ENCODE results near the gene FGFR1OP2.
"Not testable (repeated sequence)": the region's sequence is repeated elsewhere in the genome, so short reads cannot be mapped to it uniquely, and the experiment has no call there.

The FGFR1OP2 gene

DNA sequence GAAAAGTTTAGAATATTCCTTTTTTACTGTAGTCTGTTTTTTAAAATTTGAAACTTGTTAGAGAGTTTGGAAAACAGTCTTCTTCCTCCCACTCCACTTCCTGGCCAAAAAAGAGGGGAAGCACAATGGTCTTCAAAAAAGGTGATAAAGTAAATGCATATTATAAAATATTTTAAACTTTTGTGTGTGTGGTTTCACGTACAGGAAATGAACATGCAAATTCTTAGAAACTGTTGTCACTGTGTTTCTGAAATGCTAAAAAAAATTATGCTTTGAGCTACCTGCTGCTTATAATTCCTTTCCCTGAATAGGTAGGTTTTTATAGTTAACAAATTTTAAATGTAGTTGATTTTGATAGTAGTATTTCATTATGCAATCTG is 2.9 kb downstream of the FGFR1OP2 start:
- DNase-seq (ENCODE audit: low read depth, low spot score) = no peak

DNA sequence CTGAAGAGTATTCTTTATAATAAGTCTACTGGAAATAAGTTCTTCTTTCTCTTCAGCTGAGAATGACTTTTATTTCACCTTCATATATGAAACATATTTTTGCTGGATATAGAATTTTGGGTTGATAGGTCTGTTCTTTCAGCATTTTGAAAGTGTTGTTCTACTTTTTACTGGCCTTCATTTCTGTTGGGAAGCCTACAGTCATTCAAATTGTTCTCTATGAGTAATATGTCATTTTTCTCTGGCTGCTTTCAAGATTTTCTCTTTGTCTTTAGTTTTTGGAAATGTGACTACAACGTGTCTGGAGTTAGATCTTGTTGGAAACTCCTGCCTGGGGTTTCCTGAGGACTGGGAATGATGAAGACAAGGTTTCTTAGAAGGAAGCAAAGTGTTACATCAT is 10.0 kb downstream of the FGFR1OP2 start:
- no peak for DNase-seq (ENCODE audit: low read depth, low spot score)

GRCh38 chr12:26953447-26953846 is 15.2 kb downstream of the FGFR1OP2 start:
- DNase-seq (ENCODE audit: low read depth, low spot score) = no peak

DNA sequence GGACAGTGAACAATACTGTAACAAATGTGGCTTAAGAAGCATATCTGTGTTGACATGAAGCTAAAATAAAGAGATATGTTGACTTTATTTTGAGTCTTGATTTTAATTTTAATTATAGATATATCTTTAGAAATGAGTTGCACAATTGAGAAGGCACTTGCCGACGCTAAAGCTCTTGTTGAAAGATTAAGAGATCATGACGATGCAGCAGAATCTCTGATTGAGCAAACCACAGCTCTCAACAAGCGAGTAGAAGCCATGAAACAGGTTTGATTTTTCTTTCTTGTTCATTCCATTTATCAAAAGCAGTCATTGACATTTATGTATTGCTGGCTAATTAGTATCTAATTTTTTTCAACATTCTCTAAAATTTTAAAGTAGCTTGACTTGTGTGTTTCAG is 15.8 kb downstream of the FGFR1OP2 start:
- no peak for DNase-seq (ENCODE audit: low read depth, low spot score)

DNA sequence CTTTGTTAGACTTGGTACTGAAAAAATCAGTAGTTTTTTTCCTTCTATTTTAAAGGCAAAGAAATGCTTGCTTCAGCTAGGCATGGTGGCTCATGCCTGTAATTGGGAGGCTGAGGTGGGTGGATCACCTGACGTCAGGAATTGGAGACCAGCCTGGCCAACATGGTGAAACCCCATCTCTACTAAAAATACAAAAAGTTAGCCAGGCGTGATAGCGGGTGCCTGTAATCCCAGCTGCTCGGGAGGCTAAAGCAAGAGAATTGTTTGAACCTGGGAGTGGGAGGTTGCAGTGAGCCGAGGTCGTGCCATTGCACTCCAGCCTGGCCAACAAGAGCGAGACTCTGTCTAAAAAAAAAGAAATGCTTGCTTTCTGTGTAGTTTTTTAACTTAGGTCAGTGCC is 23.1 kb downstream of the FGFR1OP2 start:
- not testable (repeated sequence) for DNase-seq (ENCODE audit: low read depth, low spot score)

DNA sequence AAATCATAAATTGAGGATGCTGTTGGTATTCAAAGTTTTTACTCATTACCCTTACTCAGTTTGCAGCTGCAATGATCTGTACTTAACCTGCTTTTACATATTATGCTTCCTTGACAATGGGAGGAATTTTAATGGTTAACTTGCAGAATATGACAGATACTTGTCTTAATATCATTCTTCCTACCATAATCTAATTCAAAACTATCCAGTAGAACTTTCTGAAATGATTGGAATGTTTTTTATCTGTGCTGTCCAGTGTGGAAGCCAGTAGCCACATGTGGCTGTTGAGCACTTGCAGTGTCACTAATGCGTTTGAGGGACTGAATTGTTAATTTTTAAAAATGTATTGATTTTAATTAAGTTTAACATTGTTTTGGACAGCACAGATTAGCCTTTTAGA is 23.5 kb downstream of the FGFR1OP2 start:
- DNase-seq (ENCODE audit: low read depth, low spot score) = no peak

- DNase-seq (ENCODE audit: low read depth, low spot score) = no peak
These were observed 25.1 kb downstream of the FGFR1OP2 start for GRCh38 chr12:26963413-26963812.

- DNase-seq (ENCODE audit: low read depth, low spot score) = no peak
These were observed 28.6 kb downstream of the FGFR1OP2 start for GRCh38 chr12:26966842-26967241.

DNA sequence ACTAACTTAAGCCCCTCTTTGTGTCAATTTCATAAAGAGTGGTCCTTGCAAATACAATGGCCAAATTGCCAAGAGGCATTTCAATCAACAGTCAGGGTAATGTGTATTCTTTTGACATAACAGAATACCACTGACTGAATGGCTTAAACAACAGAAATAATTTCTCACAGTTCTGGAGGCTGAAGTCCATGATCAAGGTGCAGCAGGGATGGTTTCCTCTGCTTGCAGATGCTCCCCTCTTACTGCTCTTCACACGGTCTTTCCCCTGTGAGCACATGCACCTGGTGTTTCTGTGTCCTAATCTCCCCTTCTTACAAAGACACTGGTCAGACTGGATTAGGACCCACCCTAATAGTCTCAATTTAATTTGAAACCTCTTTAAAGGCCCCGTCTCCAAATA is 31.9 kb downstream of the FGFR1OP2 start:
- DNase-seq (ENCODE audit: low read depth, low spot score) = no peak

DNA sequence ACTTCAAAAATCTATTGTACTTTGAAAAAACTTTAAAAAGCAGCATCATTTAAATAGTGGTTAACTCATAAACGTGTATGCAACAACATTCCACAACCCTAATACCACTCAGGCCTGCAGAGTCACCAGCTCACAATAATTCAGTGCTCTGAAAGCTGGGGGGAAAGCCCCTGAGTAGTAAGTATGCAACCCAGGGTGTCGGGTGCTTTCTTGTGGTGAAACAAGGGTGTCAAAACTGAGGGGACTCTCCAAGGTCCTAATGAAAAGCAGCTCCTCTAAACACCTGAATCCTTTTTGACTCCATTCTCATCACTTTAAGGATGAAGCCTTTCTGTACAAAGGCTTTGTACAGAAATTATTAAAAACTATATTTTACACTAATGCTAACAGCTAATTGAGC is 33.7 kb downstream of the FGFR1OP2 start:
- DNase-seq (ENCODE audit: low read depth, low spot score) = peak; percentile 32

DNA sequence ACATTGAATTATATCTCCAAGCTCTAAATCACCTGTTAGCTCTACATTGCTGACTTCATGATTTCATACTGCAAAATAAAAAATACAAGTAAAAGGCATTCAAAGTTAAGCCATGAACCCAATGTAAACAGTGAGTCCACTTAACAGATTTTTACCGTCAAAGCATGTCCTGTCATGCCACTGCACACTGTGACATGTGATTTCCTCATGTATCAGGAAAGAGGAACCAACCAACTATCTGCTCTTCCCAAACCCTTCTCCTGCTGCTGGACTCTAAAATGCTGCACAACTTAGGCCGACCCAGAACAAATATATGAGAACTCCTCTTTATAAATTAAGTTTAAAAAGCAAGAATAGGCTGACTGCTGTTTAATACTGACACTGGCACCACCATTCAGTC is 38.4 kb downstream of the FGFR1OP2 start:
- DNase-seq (ENCODE audit: low read depth, low spot score) = no peak

DNA sequence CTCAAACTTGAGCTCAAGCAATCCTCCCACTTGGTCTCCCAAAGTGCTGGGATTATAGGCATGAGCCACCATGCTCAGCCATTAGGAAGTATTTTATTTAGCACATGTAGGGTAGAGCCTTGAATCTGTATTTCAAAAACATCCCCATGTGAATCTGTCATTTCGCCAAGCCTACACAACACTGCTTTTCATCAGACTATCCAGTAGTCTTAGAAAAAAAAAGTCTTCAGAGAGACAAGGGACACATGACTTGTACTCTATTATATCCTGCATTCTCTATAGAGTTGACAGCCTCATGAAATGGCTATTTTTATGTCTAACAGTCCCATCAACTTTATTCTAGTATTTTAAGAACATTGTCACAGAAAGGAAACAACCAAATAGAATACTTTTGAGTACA is 40.5 kb downstream of the FGFR1OP2 start:
- no peak for DNase-seq (ENCODE audit: low read depth, low spot score)

DNA sequence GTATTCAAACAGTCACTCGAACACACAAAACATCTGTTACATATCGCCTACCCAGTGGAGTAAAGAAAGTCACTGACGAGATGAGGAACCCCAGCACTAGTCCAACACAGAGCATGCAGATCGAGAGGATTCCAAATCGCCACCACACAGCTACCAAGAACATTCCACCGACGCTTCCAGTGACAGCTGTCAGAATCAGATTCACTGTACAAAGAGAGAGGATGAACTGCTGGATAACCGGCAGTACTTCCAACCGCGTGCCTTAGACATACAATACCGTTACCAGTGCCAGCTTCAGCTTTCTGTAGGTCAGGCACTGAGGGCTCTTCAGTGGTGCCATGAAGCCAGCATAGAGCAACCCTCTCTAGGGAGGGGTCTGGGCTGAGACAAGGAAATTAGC is 41.5 kb downstream of the FGFR1OP2 start:
- DNase-seq (ENCODE audit: low read depth, low spot score) = no peak

DNA sequence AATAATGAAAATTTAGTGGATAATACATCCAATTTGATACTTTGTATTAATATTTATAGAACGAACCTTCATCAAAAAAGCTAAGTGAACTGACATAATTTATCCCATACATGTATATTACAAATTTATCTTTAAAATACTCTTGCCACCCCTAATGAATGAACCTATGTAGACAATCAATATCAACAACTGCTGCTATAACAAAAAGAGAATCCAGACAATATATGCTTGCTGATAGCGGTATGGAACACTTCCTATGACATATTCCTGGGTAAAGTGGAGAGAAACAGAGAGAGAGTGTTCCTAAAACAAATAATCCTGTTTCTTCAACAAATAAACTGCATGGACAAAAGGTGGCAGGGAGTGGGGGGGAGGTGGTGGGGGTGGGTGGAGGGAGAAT is 44.6 kb downstream of the FGFR1OP2 start:
- DNase-seq (ENCODE audit: low read depth, low spot score) = no peak

DNA sequence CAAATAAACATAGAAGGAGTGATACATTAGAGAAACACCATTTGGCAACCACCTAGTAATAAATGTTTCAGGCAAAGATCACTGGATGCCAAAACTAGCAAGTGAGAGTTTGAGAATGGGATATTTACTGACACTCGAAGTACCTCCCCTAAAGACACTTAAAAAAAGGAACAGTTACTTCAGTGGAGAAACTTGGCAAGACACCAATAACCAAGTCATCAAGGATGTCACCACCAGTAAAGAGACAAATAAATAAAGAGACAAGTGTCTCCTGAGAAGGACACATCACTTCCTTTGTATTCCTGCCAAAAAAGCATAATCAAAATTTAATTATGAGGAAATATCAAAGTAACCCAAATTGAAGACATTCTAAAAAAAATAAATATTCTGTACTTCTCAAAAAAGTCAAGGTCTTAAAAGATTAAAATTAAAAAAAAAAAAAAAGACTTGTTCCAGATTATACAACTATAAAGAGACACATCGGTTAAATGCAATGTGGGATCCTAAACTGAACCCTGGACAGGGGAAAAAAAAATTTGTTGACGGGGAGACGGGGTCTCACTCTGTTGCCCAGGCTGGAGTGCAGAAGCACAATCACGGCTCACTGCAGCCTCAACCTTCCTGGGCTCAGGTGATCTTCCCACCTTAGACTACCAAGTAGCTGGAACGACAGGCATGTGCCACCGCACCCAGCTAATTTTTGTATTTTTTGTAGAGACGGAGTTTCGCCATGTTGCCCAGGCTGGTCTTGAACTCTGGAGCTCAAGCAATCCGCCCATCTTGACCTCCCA is 49.6 kb downstream of the FGFR1OP2 start:
- no peak for DNase-seq (ENCODE audit: low read depth, low spot score)

- DNase-seq (ENCODE audit: low read depth, low spot score) = no peak
These were observed 50.4 kb downstream of the FGFR1OP2 start for GRCh38 chr12:26988703-26989102.

DNA sequence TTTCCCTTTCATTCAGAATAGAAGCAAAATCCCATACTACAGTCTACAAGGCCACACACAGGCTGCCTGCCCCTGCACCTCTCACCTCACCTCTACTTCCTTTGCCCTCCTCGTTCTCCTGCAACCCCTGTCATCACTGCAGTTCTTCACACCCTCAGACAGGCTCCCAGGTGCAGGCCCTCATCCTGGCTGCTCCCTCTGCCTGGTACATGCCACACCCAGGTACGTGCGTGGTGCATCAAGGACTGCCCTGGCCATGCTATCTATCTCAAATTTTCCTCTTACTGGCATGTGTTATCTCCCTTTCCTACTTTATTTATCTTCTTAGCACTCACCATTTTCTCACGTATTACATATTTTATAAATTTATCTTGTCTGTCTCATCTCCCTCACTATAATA is 51.6 kb downstream of the FGFR1OP2 start:
- DNase-seq (ENCODE audit: low read depth, low spot score) = no peak

DNA sequence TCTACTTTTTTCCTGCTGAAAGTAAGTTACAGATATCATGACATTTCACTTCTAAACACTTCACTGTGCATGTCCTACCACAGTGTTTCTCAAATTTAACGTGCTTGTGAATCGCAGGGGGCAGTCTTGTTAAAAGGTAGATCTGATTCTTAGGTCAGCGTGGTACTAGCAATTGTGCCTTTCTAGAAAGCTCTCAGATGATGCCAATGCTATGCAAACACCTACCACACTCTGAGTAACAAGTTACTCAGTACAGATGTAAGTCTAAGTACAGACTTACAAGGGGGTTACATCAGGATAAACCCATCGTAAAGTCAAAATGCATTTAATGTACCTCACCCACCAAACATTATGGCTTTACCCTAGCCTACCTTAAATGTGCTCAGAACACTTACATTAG is 53.6 kb downstream of the FGFR1OP2 start:
- DNase-seq (ENCODE audit: low read depth, low spot score) = no peak

DNA sequence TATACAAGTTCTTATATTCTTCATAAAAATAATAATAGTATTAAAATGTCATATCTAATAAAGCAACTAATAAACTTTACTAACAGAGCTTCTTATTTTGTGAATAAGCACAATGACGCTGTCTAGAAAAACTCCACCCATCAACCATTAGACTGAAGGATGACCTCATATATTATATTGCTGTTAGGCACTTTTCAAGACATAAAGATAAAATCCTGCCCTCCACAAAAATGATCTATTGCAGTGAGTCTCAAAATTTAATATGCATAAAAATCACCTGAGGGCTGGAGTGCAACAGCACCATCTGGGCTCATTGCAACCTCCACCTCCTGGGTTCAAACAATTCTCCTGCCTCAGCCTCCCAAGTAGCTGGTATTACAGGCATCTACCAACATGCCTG is 55.8 kb downstream of the FGFR1OP2 start:
- DNase-seq (ENCODE audit: low read depth, low spot score) = no peak

GRCh38 chr12:26995706-26996105 is 57.4 kb downstream of the FGFR1OP2 start:
- DNase-seq (ENCODE audit: low read depth, low spot score) = no peak

- DNase-seq (ENCODE audit: low read depth, low spot score) = no peak
These were observed 58.7 kb downstream of the FGFR1OP2 start for GRCh38 chr12:26997003-26997402.

DNA sequence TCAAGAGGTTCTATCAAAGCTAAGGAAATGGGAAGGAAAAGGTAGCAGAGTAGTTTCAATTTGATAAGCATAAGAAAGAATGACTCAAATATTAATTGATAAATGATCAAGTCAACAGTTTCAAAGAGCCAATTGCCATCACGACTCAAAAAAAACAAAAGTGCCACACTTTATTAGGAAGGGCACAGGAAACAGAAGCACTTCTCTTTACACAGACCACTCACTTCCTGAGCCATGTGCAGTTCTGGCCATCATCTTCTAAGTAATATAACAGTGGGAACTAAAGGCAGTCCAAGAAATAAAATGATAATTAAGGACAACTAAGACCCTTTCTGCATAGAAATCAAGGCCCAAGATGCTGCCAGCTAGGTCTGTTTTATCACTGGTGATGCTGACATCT is 62.7 kb downstream of the FGFR1OP2 start:
- DNase-seq (ENCODE audit: low read depth, low spot score) = no peak

GRCh38 chr12:27001663-27002062 is 63.4 kb downstream of the FGFR1OP2 start:
- DNase-seq (ENCODE audit: low read depth, low spot score) = no peak

GRCh38 chr12:27002141-27002540 is 63.9 kb downstream of the FGFR1OP2 start:
- no peak for DNase-seq (ENCODE audit: low read depth, low spot score)

Measured in activated CD4-positive, CD25-positive, alpha-beta regulatory T cell treated with anti-CD3 and anti-CD28 coated beads, Interleukin-2, amount 50 U/mL, for 16 hours (primary cell).